ENCODE measurements around the gene NHLRC4. TPM values are rescaled to one million over a fixed set of nuclear protein-coding genes. Genes with fewer than 3 reads are reported as not detected.

The NHLRC4 gene
- total RNA-seq, 2 experiments from 2014 or later = 0.45 to 0.55 TPM

DNA sequence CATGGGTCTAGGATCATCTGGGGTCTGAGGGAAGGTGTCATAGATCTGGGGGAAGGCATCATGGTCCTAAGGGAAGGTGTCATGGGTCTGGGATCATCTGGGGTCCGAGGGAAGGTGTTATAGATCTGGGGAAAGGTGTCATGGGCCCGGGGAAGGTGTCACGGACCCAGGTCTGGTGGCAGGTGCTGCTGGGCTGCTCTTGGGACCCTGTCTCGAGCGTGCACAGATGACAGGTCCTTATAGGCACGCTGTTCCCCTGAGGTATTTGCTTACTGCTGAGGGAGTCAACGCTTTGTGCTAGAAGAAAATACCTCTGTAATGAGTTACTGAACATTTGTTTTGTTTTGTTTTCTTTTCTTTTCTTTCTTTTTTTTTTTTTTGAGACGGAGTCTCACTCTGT lies 24.4 kb downstream of the NHLRC4 start:
- Histone ChIP-seq H3K27me3 (ENCODE audit: control insufficient read depth in 1 of 2, insufficient read depth in 2 of 2, low read length in 2 of 2) (no peaks in the 10 kb centered on the region), H3K27ac (ENCODE audit: low read depth in 1 of 2, low read length in 2 of 2) (no peak overlapping the region), H3K4me3 (ENCODE audit: low read length) (peak overlapping the region; percentile 61), H3K36me3 (ENCODE audit: insufficient read depth, low read length) (peaks cover 2% of the 10 kb centered on the region), H3K4me1 (ENCODE audit: insufficient read depth, low read length) (peaks cover 42% of the 10 kb centered on the region), H3K9me3 (ENCODE audit: control insufficient read depth in 1 of 2, insufficient read depth in 1 of 2, low read length in 2 of 2) (no peaks in the 10 kb centered on the region)
- Mint-ChIP-seq H3K27me3 (no peaks in the 10 kb centered on the region), H3K27ac (peak overlapping the region; percentile 82), H3K4me1 (ENCODE audit: low read depth) (peaks cover 16% of the 10 kb centered on the region), H3K36me3 (ENCODE audit: low read depth) (peaks cover 17% of the 10 kb centered on the region), H3K9me3 (no peaks in the 10 kb centered on the region), H3K4me3 (peak overlapping the region; percentile 93)
- intact Hi-C loops (cut with DNase I, micrococcal nuclease) = loop anchor here in 1 of 2 experiments (5.0 kb wide), 1 partner anchor 71 kb away; no protein-coding TSS in a partner anchor
- TF ChIP-seq, protein P1, sequence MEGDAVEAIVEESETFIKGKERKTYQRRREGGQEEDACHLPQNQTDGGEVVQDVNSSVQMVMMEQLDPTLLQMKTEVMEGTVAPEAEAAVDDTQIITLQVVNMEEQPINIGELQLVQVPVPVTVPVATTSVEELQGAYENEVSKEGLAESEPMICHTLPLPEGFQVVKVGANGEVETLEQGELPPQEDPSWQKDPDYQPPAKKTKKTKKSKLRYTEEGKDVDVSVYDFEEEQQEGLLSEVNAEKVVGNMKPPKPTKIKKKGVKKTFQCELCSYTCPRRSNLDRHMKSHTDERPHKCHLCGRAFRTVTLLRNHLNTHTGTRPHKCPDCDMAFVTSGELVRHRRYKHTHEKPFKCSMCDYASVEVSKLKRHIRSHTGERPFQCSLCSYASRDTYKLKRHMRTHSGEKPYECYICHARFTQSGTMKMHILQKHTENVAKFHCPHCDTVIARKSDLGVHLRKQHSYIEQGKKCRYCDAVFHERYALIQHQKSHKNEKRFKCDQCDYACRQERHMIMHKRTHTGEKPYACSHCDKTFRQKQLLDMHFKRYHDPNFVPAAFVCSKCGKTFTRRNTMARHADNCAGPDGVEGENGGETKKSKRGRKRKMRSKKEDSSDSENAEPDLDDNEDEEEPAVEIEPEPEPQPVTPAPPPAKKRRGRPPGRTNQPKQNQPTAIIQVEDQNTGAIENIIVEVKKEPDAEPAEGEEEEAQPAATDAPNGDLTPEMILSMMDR (IDR thresholded peaks at IDR 0.05) = no peak
- CTCF ChIA-PET = no interaction called here
- DNase-seq (no peak), ATAC-seq (ENCODE audit: poor library complexity) (no peak)
- POLR2A ChIA-PET = no interaction called here

DNA sequence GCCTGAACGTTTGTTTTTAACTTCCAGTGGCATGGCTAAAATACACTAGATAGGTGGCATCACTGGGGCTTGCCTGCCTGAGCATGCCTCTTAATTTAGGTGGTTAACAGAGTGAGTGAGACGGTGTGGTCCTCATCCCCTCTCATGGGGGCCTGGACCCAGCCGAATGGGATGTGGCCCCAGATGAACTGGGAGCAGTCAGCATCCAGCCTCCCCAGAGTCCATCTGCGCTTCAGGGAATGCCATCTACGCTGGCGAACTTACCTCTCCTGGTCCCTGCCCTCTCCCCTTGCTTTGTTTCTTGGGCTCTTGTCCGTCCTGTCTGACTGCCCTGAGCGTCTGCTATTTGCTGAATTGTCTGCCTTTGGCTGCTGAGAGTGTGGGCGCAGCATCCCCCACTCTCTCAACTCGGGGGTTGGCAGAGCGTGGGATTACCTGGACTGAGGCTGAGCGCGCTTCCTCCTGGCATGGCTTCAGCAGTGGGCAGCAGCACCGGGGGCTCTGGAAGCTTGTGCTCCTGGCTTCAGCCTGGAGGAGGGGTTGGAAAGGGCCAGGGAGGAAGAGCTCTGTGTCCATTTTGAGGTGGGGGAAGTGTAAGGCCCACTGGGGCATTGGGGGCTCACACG lies 25.2 kb downstream of the NHLRC4 start:
- peaks cover 41% of the 10 kb centered on the region for H3K4me1 ChIP-seq (ENCODE audit: insufficient read depth, low read length)
- Mint-ChIP-seq H3K4me1 (ENCODE audit: low read depth) (peaks cover 16% of the 10 kb centered on the region), H3K27ac (peak overlapping the region; percentile 82), H3K27me3 (no peaks in the 10 kb centered on the region), H3K9me3 (no peaks in the 10 kb centered on the region), H3K36me3 (ENCODE audit: low read depth) (peaks cover 17% of the 10 kb centered on the region), H3K4me3 (peak overlapping the region; percentile 93)
- DNase-seq = no peak
- ChIA-PET POLR2A (interaction anchor here (1.8 kb wide), 1 partner anchor 44 kb away, joined by 7 read pairs; the partner anchor contains the start of gene METTL26), CTCF (no interaction called here)
- H3K4me3 ChIP-seq (ENCODE audit: low read length) = no peak overlapping the region
- H3K27ac ChIP-seq (ENCODE audit: low read depth in 1 of 2, low read length in 2 of 2) = no peak overlapping the region
- no peaks in the 10 kb centered on the region for H3K27me3 ChIP-seq (ENCODE audit: control insufficient read depth in 1 of 2, insufficient read depth in 2 of 2, low read length in 2 of 2)
- intact Hi-C loops (cut with DNase I, micrococcal nuclease) = loop anchor here in 1 of 2 experiments (5.0 kb wide), 1 partner anchor 70 kb away; no protein-coding TSS in a partner anchor
- peaks cover 2% of the 10 kb centered on the region for H3K36me3 ChIP-seq (ENCODE audit: insufficient read depth, low read length)
- H3K9me3 ChIP-seq (ENCODE audit: control insufficient read depth in 1 of 2, insufficient read depth in 1 of 2, low read length in 2 of 2) = no peaks in the 10 kb centered on the region
- TF ChIP-seq, protein P1 (IDR thresholded peaks at IDR 0.05) = no peak
- ATAC-seq (ENCODE audit: poor library complexity) = no peak

DNA sequence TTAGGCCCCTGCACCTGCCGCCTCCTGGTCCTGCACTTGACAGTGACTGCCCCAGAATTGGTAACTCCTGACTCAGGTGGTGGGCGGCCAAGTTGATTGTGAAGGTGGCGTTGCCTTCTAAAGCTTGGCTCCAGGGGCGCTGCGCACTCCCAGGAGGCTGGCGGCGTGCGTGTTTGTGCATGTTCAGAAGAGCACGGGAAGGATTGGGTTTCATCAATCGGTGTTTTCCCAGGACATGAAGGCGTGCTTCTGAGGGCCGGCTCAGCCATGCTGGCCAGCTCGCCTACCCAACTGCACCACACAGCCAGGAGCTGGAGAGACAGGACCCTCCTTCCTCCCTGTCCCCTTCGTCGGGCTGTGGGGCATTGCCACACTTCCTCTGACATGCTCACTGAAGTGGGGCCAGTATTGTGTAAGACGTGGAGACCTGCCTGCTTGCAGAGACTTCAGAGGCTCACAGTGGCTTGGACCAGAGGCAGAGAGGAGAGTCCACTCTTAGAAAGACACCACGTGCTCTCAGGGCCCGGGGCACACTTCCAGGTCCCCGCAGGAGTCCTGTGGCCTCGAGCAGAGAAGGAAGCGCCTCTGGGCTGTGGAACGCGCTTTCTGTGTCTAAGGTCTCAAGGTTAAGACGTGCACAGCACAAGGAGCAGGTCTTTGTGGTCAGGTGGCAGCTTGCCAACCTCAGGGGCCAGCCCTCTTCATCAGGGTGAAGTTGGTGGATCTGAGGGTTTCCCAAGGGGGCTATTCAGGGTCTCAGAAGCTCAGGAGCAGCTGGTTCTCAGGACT lies 25.9 kb downstream of the NHLRC4 start:
- H3K4me1 Mint-ChIP-seq (ENCODE audit: low read depth) = peaks cover 16% of the 10 kb centered on the region
- CTCF ChIA-PET = no interaction called here

More for the DNA sequence above, 25.9 kb downstream of the NHLRC4 start:
- no peaks in the 10 kb centered on the region for H3K9me3 Mint-ChIP-seq
- intact Hi-C loops (cut with DNase I, micrococcal nuclease) = loop anchor here in 1 of 2 experiments (5.0 kb wide), 1 partner anchor 70 kb away; no protein-coding TSS in a partner anchor
- peaks cover 17% of the 10 kb centered on the region for H3K36me3 Mint-ChIP-seq (ENCODE audit: low read depth)
- no peaks in the 10 kb centered on the region for H3K27me3 Mint-ChIP-seq
- no peaks in the 10 kb centered on the region for H3K9me3 ChIP-seq (ENCODE audit: control insufficient read depth in 1 of 2, insufficient read depth in 1 of 2, low read length in 2 of 2)
- peaks cover 2% of the 10 kb centered on the region for H3K36me3 ChIP-seq (ENCODE audit: insufficient read depth, low read length)
- H3K4me1 ChIP-seq (ENCODE audit: insufficient read depth, low read length) = peaks cover 34% of the 10 kb centered on the region
- no peak overlapping the region for H3K27ac Mint-ChIP-seq
- H3K27me3 ChIP-seq (ENCODE audit: control insufficient read depth in 1 of 2, insufficient read depth in 2 of 2, low read length in 2 of 2) = no peaks in the 10 kb centered on the region
- H3K27ac ChIP-seq (ENCODE audit: low read depth in 1 of 2, low read length in 2 of 2) = no peak overlapping the region
- ATAC-seq (ENCODE audit: poor library complexity) (no peak), DNase-seq (peak in 2 of 14 experiments; percentile 31 to 48)
- no peak overlapping the region for H3K4me3 Mint-ChIP-seq
- no peak overlapping the region for H3K4me3 ChIP-seq (ENCODE audit: low read length)
- POLR2A ChIA-PET = interaction anchor here (1.8 kb wide), 1 partner anchor 44 kb away, joined by 7 read pairs; the partner anchor contains the start of gene METTL26
- TF ChIP-seq, protein P1 (IDR thresholded peaks at IDR 0.05) = no peak
